Stimulated activated CD8-positive, alpha-beta memory T cell treated with anti-CD3 and anti-CD28 coated beads, Interleukin-4, amount 100 ng/mL, for 1 hour (primary cell): Measurements from ENCODE around the gene TANGO6.

Experiments used
- DNase-seq, 2 donors: peaks; one replicate each; pipeline ENCODE4 v3.0.0-alpha.2; 2020; ENCODE audit warnings: low read depth in 2 of 2, low spot score in 1 of 2

TANGO6 gene

GRCh38 chr16:69088684-69089083, 245.4 kb downstream of the TANGO6 start:
- no peak for DNase-seq

GRCh38 chr16:69089091-69089910, 246.0 kb downstream of the TANGO6 start:
- no peak for DNase-seq

GRCh38 chr16:69093974-69094373, 250.6 kb downstream of the TANGO6 start:
- DNase-seq = no peak

GRCh38 chr16:69094501-69094900, 251.2 kb downstream of the TANGO6 start:
- no peak for DNase-seq

GRCh38 chr16:69095193-69095592, 251.9 kb downstream of the TANGO6 start:
- no peak for DNase-seq

GRCh38 chr16:69100071-69100691, 256.9 kb downstream of the TANGO6 start:
- no peak for DNase-seq

GRCh38 chr16:69105501-69106361, 262.4 kb downstream of the TANGO6 start, which contains the start of gene HAS3:
Gene HAS3 (plus strand): TSS chr16:69105653. CDS start chr16:69109396, 3,743 bp downstream.
- no peak for DNase-seq

GRCh38 chr16:69106491-69107315, 263.4 kb downstream of the TANGO6 start:
- DNase-seq = no peak

- no peak for DNase-seq
Measured at GRCh38 chr16:69107316-69107962, 264.1 kb downstream of the TANGO6 start.

- no peak for DNase-seq
Measured at GRCh38 chr16:69108064-69108904, 265.0 kb downstream of the TANGO6 start.

- DNase-seq = no peak
Measured at GRCh38 chr16:69108905-69109252, 265.5 kb downstream of the TANGO6 start.

- DNase-seq = no peak
Measured at GRCh38 chr16:69109486-69110270, 266.3 kb downstream of the TANGO6 start.

- no peak for DNase-seq
Measured at GRCh38 chr16:69110406-69110805, 267.1 kb downstream of the TANGO6 start.

- DNase-seq = no peak
Measured at GRCh38 chr16:69111216-69111875, 268.0 kb downstream of the TANGO6 start.

- DNase-seq = no peak
Measured at GRCh38 chr16:69111876-69112230, 268.5 kb downstream of the TANGO6 start.

GRCh38 chr16:69112285-69113129, 269.2 kb downstream of the TANGO6 start:
- no peak for DNase-seq

GRCh38 chr16:69113216-69113615, 269.9 kb downstream of the TANGO6 start:
- DNase-seq = no peak
